HEK293 (cell line): ENCODE results near the gene MPC2.

Experiments
- BCL11B ChIP-seq: fragments of 450-650 bp; formaldehyde crosslinking; IDR thresholded peaks from 2 replicates; pipeline ENCODE4 v1.5.1; 2016; ENCODE audit warnings: low read depth, missing biosample characterization, missing genetic modification characterization
- FEZF1 ChIP-seq: fragments of 450-650 bp; formaldehyde crosslinking; IDR thresholded peaks from 2 replicates; pipeline ENCODE4 v1.5.1; 2016; ENCODE audit warnings: missing biosample characterization, missing genetic modification characterization
- GLI4 ChIP-seq: fragments of 450-650 bp; formaldehyde crosslinking; IDR thresholded peaks from 2 replicates; pipeline ENCODE4 v1.5.1; 2016; ENCODE audit warnings: missing biosample characterization, missing genetic modification characterization
- GLIS1 ChIP-seq: fragments of 450-650 bp; formaldehyde crosslinking; IDR thresholded peaks from 2 replicates; pipeline ENCODE4 v1.5.1; 2016; ENCODE audit warnings: missing biosample characterization, missing genetic modification characterization
- RBAK ChIP-seq: fragments of 450-650 bp; formaldehyde crosslinking; IDR thresholded peaks from 2 replicates; pipeline ENCODE4 v1.5.1; 2016; ENCODE audit warnings: missing biosample characterization, missing genetic modification characterization
- SP7 ChIP-seq: fragments of 450-650 bp; formaldehyde crosslinking; IDR thresholded peaks from 2 replicates; pipeline ENCODE4 v1.5.1; 2016; ENCODE audit warnings: missing biosample characterization, missing genetic modification characterization
- ZFP37 ChIP-seq: fragments of 450-650 bp; formaldehyde crosslinking; IDR thresholded peaks from 2 replicates; pipeline ENCODE4 v1.5.1; 2016; ENCODE audit warnings: missing biosample characterization, missing genetic modification characterization
- ZIC2 ChIP-seq: fragments of 450-650 bp; formaldehyde crosslinking; IDR thresholded peaks from 2 replicates; pipeline ENCODE4 v1.5.1; 2016; ENCODE audit warnings: missing biosample characterization, missing genetic modification characterization
- ZNF157 ChIP-seq: fragments of 450-650 bp; formaldehyde crosslinking; IDR thresholded peaks from 2 replicates; pipeline ENCODE4 v1.5.1; 2016; ENCODE audit warnings: missing biosample characterization, missing genetic modification characterization
- ZNF184 ChIP-seq: fragments of 450-650 bp; IDR thresholded peaks from 2 replicates; pipeline ENCODE4 v1.5.1; 2018; ENCODE audit warnings: missing biosample characterization, mild to moderate bottlenecking, missing genetic modification characterization
- ZNF2 ChIP-seq: fragments of 450-650 bp; formaldehyde crosslinking; IDR thresholded peaks from 2 replicates; pipeline ENCODE4 v1.5.1; 2016; ENCODE audit warnings: missing biosample characterization, missing genetic modification characterization
- ZNF354C ChIP-seq: fragments of 450-650 bp; formaldehyde crosslinking; IDR thresholded peaks from 2 replicates; pipeline ENCODE4 v1.5.1; 2016; ENCODE audit warnings: missing biosample characterization, missing genetic modification characterization, low read depth, borderline replicate concordance
- ZNF426 ChIP-seq: fragments of 450-650 bp; formaldehyde crosslinking; IDR thresholded peaks from 2 replicates; pipeline ENCODE4 v1.5.1; 2017; ENCODE audit warnings: missing biosample characterization, missing genetic modification characterization, mild to moderate bottlenecking, inconsistent platforms, moderate library complexity
- ZNF585B ChIP-seq: fragments of 450-650 bp; formaldehyde crosslinking; IDR thresholded peaks from 2 replicates; pipeline ENCODE4 v1.5.1; 2016; ENCODE audit warnings: missing biosample characterization, missing genetic modification characterization
- ZNF654 ChIP-seq: fragments of 450-650 bp; formaldehyde crosslinking; IDR thresholded peaks from 2 replicates; pipeline ENCODE4 v1.5.1; 2016; ENCODE audit warnings: low read depth, missing biosample characterization, missing genetic modification characterization
- TF ChIP-seq, protein P1 (sequence below): fragments of 450-650 bp; formaldehyde crosslinking; IDR thresholded peaks from 2 replicates; pipeline ENCODE4 v1.5.1; 2016; ENCODE audit warnings: missing biosample characterization, missing genetic modification characterization
- TF ChIP-seq, protein P2 (sequence below): fragments of 450-650 bp; formaldehyde crosslinking; IDR thresholded peaks from 2 replicates; pipeline ENCODE4 v1.5.1; 2016; ENCODE audit warnings: missing biosample characterization, missing genetic modification characterization
- TF ChIP-seq, protein P3 (sequence below): fragments of 450-650 bp; formaldehyde crosslinking; IDR thresholded peaks from 2 replicates; pipeline ENCODE4 v1.5.1; 2016; ENCODE audit warnings: missing biosample characterization, missing genetic modification characterization
- TF ChIP-seq, protein P4 (sequence below): fragments of 450-650 bp; formaldehyde crosslinking; IDR thresholded peaks from 2 replicates; pipeline ENCODE4 v1.5.1; 2016; ENCODE audit warnings: missing biosample characterization, missing genetic modification characterization, borderline replicate concordance
- TF ChIP-seq, protein P5 (sequence below): fragments of 450-650 bp; formaldehyde crosslinking; IDR thresholded peaks from 2 replicates; pipeline ENCODE4 v1.5.1; 2016; ENCODE audit warnings: missing biosample characterization, missing genetic modification characterization, borderline replicate concordance

Gene MPC2

DNA sequence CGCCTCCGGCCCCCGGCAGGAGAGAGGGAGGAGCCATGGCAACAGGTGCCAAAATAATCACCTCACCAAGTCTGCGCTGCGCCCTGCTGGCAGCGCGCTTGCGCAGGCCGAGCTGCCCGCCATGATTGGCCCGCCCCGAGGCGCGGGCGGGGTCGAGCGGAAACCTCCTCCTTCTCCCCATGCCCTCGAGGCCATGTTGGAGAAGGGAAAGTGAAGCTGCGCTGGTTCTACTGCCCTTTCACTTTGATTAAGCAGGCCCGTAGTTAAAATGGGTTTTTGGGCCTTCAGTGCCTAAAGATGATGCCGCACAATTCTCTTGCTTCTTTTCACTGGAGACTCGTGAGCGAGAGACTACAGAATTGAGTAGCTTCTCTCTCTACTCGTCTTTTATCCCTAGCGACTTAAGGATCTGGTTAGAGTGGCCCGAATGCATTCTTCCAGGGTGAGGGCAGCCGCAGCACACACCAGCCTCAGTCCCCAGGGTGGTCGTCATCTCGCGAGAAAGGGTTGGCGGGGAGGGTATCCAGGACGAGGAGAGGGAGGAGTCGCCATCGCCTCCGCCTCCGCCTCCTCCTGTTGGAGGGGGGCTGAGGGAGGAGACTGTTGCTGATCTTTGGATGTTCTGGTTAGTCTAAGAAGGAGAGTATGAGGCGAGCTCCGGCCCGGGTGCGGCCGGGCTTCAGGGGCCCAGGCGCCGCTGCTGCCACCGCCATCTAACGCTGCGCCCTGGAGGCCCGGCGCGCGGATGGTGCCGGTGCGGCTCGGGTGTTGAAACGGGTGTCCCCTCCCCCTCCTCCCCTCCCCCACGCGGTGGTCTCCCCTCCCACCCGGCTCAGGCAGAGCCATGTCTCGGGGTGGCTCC, 573 bp downstream of the MPC2 start, which contains the start of gene DCAF6 (continued):
- no peak for TF ChIP-seq BCL11B (tag by site-specific recombination)
- TF ChIP-seq ZFP37: no peak
- no peak for TF ChIP-seq ZNF585B (tag by site-specific recombination)
- no peak for TF ChIP-seq ZIC2 (tag by site-specific recombination)
- TF ChIP-seq GLI4 (tag by site-specific recombination): no peak
- peak; percentile 84 for TF ChIP-seq ZNF2 (tag by site-specific recombination)
- no peak for TF ChIP-seq RBAK (tag by site-specific recombination)
- TF ChIP-seq, protein P1, sequence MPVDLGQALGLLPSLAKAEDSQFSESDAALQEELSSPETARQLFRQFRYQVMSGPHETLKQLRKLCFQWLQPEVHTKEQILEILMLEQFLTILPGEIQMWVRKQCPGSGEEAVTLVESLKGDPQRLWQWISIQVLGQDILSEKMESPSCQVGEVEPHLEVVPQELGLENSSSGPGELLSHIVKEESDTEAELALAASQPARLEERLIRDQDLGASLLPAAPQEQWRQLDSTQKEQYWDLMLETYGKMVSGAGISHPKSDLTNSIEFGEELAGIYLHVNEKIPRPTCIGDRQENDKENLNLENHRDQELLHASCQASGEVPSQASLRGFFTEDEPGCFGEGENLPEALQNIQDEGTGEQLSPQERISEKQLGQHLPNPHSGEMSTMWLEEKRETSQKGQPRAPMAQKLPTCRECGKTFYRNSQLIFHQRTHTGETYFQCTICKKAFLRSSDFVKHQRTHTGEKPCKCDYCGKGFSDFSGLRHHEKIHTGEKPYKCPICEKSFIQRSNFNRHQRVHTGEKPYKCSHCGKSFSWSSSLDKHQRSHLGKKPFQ (tag by site-specific recombination): peak; percentile 50
- TF ChIP-seq ZNF354C (tag by site-specific recombination): no peak
- peak; percentile 59; the same call in 1 of the 2 replicates for TF ChIP-seq ZNF157 (tag by site-specific recombination)
- TF ChIP-seq ZNF426 (tag by site-specific recombination): no peak
- TF ChIP-seq, protein P2, sequence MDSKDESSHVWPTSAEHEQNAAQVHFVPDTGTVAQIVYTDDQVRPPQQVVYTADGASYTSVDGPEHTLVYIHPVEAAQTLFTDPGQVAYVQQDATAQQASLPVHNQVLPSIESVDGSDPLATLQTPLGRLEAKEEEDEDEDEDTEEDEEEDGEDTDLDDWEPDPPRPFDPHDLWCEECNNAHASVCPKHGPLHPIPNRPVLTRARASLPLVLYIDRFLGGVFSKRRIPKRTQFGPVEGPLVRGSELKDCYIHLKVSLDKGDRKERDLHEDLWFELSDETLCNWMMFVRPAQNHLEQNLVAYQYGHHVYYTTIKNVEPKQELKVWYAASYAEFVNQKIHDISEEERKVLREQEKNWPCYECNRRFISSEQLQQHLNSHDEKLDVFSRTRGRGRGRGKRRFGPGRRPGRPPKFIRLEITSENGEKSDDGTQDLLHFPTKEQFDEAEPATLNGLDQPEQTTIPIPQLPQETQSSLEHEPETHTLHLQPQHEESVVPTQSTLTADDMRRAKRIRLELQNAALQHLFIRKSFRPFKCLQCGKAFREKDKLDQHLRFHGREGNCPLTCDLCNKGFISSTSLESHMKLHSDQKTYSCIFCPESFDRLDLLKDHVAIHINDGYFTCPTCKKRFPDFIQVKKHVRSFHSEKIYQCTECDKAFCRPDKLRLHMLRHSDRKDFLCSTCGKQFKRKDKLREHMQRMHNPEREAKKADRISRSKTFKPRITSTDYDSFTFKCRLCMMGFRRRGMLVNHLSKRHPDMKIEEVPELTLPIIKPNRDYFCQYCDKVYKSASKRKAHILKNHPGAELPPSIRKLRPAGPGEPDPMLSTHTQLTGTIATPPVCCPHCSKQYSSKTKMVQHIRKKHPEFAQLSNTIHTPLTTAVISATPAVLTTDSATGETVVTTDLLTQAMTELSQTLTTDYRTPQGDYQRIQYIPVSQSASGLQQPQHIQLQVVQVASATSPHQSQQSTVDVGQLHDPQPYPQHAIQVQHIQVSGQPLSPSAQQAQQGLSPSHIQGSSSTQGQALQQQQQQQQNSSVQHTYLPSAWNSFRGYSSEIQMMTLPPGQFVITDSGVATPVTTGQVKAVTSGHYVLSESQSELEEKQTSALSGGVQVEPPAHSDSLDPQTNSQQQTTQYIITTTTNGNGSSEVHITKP (tag by site-specific recombination): peak; percentile 88
- TF ChIP-seq, protein P3, sequence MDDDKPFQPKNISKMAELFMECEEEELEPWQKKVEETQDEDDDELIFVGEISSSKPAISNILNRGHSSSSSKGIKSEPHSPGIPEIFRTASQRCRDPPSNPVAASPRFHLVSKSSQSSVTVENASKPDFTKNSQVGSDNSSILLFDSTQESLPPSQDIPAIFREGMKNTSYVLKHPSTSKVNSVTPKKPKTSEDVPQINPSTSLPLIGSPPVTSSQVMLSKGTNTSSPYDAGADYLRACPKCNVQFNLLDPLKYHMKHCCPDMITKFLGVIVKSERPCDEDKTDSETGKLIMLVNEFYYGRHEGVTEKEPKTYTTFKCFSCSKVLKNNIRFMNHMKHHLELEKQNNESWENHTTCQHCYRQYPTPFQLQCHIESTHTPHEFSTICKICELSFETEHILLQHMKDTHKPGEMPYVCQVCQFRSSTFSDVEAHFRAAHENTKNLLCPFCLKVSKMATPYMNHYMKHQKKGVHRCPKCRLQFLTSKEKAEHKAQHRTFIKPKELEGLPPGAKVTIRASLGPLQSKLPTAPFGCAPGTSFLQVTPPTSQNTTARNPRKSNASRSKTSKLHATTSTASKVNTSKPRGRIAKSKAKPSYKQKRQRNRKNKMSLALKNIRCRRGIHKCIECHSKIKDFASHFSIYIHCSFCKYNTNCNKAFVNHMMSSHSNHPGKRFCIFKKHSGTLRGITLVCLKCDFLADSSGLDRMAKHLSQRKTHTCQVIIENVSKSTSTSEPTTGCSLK (tag by site-specific recombination): no peak
- TF ChIP-seq FEZF1 (tag by site-specific recombination): no peak; the same call in 1 of the 2 replicates
- peak; percentile 54 for TF ChIP-seq SP7
- no peak; the same call in 1 of the 2 replicates for TF ChIP-seq GLIS1 (tag by site-specific recombination)
- no peak for TF ChIP-seq ZNF184 (tag by site-specific recombination)
- TF ChIP-seq, protein P4, sequence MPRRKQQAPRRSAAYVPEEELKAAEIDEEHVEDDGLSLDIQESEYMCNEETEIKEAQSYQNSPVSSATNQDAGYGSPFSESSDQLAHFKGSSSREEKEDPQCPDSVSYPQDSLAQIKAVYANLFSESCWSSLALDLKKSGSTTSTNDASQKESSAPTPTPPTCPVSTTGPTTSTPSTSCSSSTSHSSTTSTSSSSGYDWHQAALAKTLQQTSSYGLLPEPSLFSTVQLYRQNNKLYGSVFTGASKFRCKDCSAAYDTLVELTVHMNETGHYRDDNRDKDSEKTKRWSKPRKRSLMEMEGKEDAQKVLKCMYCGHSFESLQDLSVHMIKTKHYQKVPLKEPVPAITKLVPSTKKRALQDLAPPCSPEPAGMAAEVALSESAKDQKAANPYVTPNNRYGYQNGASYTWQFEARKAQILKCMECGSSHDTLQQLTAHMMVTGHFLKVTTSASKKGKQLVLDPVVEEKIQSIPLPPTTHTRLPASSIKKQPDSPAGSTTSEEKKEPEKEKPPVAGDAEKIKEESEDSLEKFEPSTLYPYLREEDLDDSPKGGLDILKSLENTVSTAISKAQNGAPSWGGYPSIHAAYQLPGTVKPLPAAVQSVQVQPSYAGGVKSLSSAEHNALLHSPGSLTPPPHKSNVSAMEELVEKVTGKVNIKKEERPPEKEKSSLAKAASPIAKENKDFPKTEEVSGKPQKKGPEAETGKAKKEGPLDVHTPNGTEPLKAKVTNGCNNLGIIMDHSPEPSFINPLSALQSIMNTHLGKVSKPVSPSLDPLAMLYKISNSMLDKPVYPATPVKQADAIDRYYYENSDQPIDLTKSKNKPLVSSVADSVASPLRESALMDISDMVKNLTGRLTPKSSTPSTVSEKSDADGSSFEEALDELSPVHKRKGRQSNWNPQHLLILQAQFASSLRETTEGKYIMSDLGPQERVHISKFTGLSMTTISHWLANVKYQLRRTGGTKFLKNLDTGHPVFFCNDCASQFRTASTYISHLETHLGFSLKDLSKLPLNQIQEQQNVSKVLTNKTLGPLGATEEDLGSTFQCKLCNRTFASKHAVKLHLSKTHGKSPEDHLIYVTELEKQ: no peak
- TF ChIP-seq, protein P5, sequence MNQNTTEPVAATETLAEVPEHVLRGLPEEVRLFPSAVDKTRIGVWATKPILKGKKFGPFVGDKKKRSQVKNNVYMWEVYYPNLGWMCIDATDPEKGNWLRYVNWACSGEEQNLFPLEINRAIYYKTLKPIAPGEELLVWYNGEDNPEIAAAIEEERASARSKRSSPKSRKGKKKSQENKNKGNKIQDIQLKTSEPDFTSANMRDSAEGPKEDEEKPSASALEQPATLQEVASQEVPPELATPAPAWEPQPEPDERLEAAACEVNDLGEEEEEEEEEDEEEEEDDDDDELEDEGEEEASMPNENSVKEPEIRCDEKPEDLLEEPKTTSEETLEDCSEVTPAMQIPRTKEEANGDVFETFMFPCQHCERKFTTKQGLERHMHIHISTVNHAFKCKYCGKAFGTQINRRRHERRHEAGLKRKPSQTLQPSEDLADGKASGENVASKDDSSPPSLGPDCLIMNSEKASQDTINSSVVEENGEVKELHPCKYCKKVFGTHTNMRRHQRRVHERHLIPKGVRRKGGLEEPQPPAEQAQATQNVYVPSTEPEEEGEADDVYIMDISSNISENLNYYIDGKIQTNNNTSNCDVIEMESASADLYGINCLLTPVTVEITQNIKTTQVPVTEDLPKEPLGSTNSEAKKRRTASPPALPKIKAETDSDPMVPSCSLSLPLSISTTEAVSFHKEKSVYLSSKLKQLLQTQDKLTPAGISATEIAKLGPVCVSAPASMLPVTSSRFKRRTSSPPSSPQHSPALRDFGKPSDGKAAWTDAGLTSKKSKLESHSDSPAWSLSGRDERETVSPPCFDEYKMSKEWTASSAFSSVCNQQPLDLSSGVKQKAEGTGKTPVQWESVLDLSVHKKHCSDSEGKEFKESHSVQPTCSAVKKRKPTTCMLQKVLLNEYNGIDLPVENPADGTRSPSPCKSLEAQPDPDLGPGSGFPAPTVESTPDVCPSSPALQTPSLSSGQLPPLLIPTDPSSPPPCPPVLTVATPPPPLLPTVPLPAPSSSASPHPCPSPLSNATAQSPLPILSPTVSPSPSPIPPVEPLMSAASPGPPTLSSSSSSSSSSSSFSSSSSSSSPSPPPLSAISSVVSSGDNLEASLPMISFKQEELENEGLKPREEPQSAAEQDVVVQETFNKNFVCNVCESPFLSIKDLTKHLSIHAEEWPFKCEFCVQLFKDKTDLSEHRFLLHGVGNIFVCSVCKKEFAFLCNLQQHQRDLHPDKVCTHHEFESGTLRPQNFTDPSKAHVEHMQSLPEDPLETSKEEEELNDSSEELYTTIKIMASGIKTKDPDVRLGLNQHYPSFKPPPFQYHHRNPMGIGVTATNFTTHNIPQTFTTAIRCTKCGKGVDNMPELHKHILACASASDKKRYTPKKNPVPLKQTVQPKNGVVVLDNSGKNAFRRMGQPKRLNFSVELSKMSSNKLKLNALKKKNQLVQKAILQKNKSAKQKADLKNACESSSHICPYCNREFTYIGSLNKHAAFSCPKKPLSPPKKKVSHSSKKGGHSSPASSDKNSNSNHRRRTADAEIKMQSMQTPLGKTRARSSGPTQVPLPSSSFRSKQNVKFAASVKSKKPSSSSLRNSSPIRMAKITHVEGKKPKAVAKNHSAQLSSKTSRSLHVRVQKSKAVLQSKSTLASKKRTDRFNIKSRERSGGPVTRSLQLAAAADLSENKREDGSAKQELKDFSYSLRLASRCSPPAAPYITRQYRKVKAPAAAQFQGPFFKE (tag by site-specific recombination): no peak
- no peak for TF ChIP-seq ZNF654 (tag by site-specific recombination)
